Measurements from ENCODE around the gene GCN1. TPM values are rescaled to one million over a fixed set of nuclear protein-coding genes. Genes with fewer than 3 reads are reported as not detected.

The GCN1 gene
- total and polyA plus RNA-seq, 2 experiments from 2014 or later: 28.2 to 197 TPM

DNA sequence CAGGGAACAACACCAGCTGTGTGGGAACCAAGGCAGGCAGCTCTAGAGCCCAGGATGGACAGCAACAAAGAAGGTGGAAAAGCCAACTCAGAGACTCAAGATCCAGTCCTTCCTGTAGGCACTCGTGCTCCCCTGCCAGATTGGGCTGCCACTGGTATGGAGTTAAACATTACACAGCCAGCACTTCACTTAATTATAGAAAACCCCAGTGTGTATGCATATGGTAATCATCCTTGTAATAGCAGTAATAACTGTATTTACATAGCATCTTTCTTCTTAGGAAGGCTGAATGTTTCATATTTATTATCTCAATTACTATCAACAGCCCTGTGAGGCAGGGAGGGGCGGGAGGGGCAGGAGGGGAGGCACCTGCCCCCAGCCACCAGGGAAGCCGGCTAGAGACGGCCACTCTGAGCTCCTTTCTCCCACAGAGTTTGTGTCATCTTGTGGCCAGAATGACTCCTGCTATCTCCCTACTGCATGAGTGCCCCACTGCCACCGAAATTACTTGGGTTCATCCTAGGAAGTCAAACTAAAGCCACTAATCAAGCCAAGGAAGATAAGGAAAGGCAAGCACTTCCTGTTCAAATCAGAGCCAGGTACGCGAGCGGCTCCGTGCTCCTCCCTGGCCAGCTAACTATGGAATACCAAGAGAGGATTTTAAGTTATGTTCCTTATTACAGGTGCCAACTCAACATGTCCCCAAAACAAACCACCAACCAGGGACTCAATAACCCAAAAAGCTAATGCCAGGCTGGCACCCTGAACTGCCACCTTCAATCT, 62.3 kb downstream of the GCN1 start:
- no peak overlapping the region for H3K27ac ChIP-seq
- no peaks in the 10 kb centered on the region for H4K20me1 ChIP-seq (ENCODE audit: insufficient read depth, poor library complexity, severe bottlenecking)
- no peak overlapping the region for H3K4me2 ChIP-seq
- H3K79me2 ChIP-seq: no peaks in the 10 kb centered on the region
- no peak overlapping the region for H3K4me3 ChIP-seq
- no peaks in the 10 kb centered on the region for H3K27me3 ChIP-seq
- H2AFZ ChIP-seq: no peak overlapping the region
- DNase-seq (ENCODE audit: low spot score): no peak
- WGBS (ENCODE audit: low lambda C conversion rate, missing lambda C conversion rate): 90% methylated on average over 9 of the region's 9 CpGs
- H3K36me3 ChIP-seq (replicated peaks; ENCODE audit: insufficient read depth, low read depth): no peaks in the 10 kb centered on the region
- H3K9me3 ChIP-seq (ENCODE audit: low read depth): no peaks in the 10 kb centered on the region
- H3K4me1 ChIP-seq (ENCODE audit: insufficient read depth): no peaks in the 10 kb centered on the region
- H3K9me2 ChIP-seq (replicated peaks; ENCODE audit: insufficient read depth): no peaks in the 10 kb centered on the region
- no peak for TF ChIP-seq EZH2 (IDR thresholded peaks at IDR 0.05; ENCODE audit: borderline replicate concordance)
- TF ChIP-seq EZH2phosphoT487 (IDR thresholded peaks at IDR 0.05; ENCODE audit: low read depth, severe bottlenecking, unreplicated experiment): no peak
- TF ChIP-seq, protein P1, sequence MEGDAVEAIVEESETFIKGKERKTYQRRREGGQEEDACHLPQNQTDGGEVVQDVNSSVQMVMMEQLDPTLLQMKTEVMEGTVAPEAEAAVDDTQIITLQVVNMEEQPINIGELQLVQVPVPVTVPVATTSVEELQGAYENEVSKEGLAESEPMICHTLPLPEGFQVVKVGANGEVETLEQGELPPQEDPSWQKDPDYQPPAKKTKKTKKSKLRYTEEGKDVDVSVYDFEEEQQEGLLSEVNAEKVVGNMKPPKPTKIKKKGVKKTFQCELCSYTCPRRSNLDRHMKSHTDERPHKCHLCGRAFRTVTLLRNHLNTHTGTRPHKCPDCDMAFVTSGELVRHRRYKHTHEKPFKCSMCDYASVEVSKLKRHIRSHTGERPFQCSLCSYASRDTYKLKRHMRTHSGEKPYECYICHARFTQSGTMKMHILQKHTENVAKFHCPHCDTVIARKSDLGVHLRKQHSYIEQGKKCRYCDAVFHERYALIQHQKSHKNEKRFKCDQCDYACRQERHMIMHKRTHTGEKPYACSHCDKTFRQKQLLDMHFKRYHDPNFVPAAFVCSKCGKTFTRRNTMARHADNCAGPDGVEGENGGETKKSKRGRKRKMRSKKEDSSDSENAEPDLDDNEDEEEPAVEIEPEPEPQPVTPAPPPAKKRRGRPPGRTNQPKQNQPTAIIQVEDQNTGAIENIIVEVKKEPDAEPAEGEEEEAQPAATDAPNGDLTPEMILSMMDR (IDR thresholded peaks at IDR 0.05; ENCODE audit: poor library complexity): no peak

DNA sequence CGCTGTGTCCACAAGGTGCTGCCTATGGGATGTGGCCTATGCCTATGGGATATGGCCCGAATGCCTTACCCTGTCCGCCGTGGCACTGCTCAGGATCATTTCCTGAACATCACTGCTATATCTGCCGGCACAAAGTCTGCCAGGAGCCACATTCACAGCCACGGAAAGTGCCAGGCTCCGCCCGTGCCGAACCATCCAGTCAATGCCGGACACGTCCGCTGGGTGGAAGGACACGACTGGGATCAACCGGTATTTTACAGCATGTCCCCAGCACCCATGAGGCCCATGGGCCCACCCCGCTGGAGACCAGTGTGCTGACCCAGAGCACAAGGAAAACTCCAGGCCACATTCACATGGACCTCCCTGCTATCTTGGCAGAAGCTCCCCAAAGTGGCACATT, 63.4 kb downstream of the GCN1 start:
- Histone ChIP-seq H3K4me2 (no peak overlapping the region), H3K27ac (no peak overlapping the region), H3K9me2 (replicated peaks; ENCODE audit: insufficient read depth) (no peaks in the 10 kb centered on the region), H3K4me1 (ENCODE audit: insufficient read depth) (no peaks in the 10 kb centered on the region), H3K27me3 (no peaks in the 10 kb centered on the region), H2AFZ (no peak overlapping the region), H3K36me3 (replicated peaks; ENCODE audit: insufficient read depth, low read depth) (no peaks in the 10 kb centered on the region), H3K4me3 (no peak overlapping the region), H4K20me1 (ENCODE audit: insufficient read depth, poor library complexity, severe bottlenecking) (no peaks in the 10 kb centered on the region), H3K79me2 (no peaks in the 10 kb centered on the region), H3K9me3 (ENCODE audit: low read depth) (no peaks in the 10 kb centered on the region)
- no peak for DNase-seq (ENCODE audit: low spot score)
- WGBS (ENCODE audit: low lambda C conversion rate, missing lambda C conversion rate): 100% methylated on average over 15 of the region's 15 CpGs
- TF ChIP-seq EZH2 (IDR thresholded peaks at IDR 0.05; ENCODE audit: borderline replicate concordance) (no peak), EZH2phosphoT487 (IDR thresholded peaks at IDR 0.05; ENCODE audit: low read depth, severe bottlenecking, unreplicated experiment) (no peak)
- TF ChIP-seq, protein P1 (IDR thresholded peaks at IDR 0.05; ENCODE audit: poor library complexity): no peak

DNA sequence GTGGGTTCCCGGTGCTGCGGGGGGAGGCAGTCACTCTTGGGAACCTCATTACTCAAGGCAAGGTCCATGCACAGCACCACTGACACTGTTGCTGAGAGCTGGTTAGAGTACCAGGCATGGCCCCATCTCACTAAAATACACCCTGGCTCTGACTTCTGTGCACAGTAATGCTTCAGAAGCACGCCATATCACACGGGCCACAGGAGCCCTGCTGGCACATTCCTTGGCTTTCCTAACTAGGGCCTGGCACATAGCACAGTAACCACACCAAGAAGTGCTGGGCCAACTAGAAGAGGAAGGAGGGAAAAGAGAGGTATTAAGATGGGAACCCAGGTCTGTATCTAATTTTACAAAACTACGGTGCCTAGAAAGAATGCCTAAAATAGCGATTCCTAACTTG, 64.5 kb downstream of the GCN1 start:
- Histone ChIP-seq H4K20me1 (ENCODE audit: insufficient read depth, poor library complexity, severe bottlenecking) (no peaks in the 10 kb centered on the region), H3K4me1 (ENCODE audit: insufficient read depth) (no peaks in the 10 kb centered on the region), H3K9me2 (replicated peaks; ENCODE audit: insufficient read depth) (no peaks in the 10 kb centered on the region), H3K27ac (no peak overlapping the region), H3K27me3 (no peaks in the 10 kb centered on the region), H3K4me3 (no peak overlapping the region), H3K79me2 (no peaks in the 10 kb centered on the region), H2AFZ (no peak overlapping the region), H3K4me2 (no peak overlapping the region), H3K36me3 (replicated peaks; ENCODE audit: insufficient read depth, low read depth) (no peaks in the 10 kb centered on the region), H3K9me3 (ENCODE audit: low read depth) (no peaks in the 10 kb centered on the region)
- TF ChIP-seq EZH2 (IDR thresholded peaks at IDR 0.05; ENCODE audit: borderline replicate concordance) (no peak), EZH2phosphoT487 (IDR thresholded peaks at IDR 0.05; ENCODE audit: low read depth, severe bottlenecking, unreplicated experiment) (no peak)
- TF ChIP-seq, protein P1 (IDR thresholded peaks at IDR 0.05; ENCODE audit: poor library complexity): no peak
- WGBS (ENCODE audit: low lambda C conversion rate, missing lambda C conversion rate): 95% methylated on average over 6 of the region's 6 CpGs
- no peak for DNase-seq (ENCODE audit: low spot score)
